Tibial nerve (tissue), 4 donors: ENCODE measurements around the gene CLEC9A. TPM values are rescaled to one million over a fixed set of nuclear protein-coding genes. Genes with fewer than 3 reads are reported as not detected.

Experiments used
- DNase-seq, 2 donors: peaks; one replicate each; pipeline ENCODE4 v3.0.0-alpha.2; 2019; ENCODE audit warnings: low spot score in 2 of 2
- H3K27ac ChIP-seq, 4 donors: fragments of 200-600 bp; sonication (generic) in 3 of 4; one replicate each; pipeline ENCODE4 v1.5.1; 2017 to 2019; ENCODE audit warnings: mild to moderate bottlenecking in 1 of 4
- H3K27me3 ChIP-seq, 2 donors: fragments of 200-600 bp; sonication (generic) in 1 of 2; one replicate each; pipeline versions ENCODE4 v1.5.1 to v1.6.0; 2017 to 2019
- H3K36me3 ChIP-seq, 3 donors: fragments of 200-600 bp; sonication (generic); one replicate each; pipeline ENCODE4 v1.5.1; 2018 to 2019
- H3K4me1 ChIP-seq, 4 donors: fragments of 200-600 bp; sonication (generic) in 3 of 4; one replicate each; pipeline ENCODE4 v1.5.1; 2017 to 2019
- H3K4me3 ChIP-seq, 4 donors: fragments of 200-600 bp; sonication (generic) in 3 of 4; one replicate each; pipeline ENCODE4 v1.5.1; 2017 to 2019; ENCODE audit warnings: mild to moderate bottlenecking in 1 of 4, moderate library complexity in 1 of 4
- H3K9me3 ChIP-seq, 4 donors: fragments of 200-600 bp; sonication (generic) in 3 of 4; one replicate each; pipeline ENCODE4 v1.5.1; 2017 to 2019
- CTCF ChIP-seq, 5 experiments: fragments of 200-600 bp in 3 of 5; fragments of 450-650 bp in 2 of 5; sonication (generic) in 3 of 5; IDR thresholded peaks; one replicate each; pipeline ENCODE4 v1.5.1; 2016 to 2019; ENCODE audit warnings: antibody characterized with exemption in 5 of 5, mild to moderate bottlenecking in 3 of 5, moderate library complexity in 2 of 5
- EP300 ChIP-seq, 2 donors: sonication (generic); formaldehyde crosslinking; IDR thresholded peaks; one replicate each; pipeline ENCODE4 v1.6.1; 2017; ENCODE audit warnings: antibody characterized with exemption in 2 of 2, mild to moderate bottlenecking in 1 of 2
- POLR2A ChIP-seq, 2 donors: fragments of 450-650 bp; IDR thresholded peaks; one replicate each; pipeline ENCODE4 v1.6.1; 2017; ENCODE audit warnings: antibody characterized with exemption in 2 of 2, mild to moderate bottlenecking in 2 of 2, moderate library complexity in 2 of 2
- WGBS, 2 donors: methylation state at CpG; one replicate each; pipeline ENCODE4 v1.1.5; 2018; 5-methylcytosine and 5-hydroxymethylcytosine counted together
- total RNA-seq, 4 donors: library from RNA; depleted of rRNA; stranded (reverse); fragments of >200 nt; gene quantifications; one replicate each; pipeline ENCODE4 v1.1.0, GENCODE V29; 2016

Gene CLEC9A
- total RNA-seq, 4 donors from 2014 or later: 0.21 TPM; not detected in 3

- H3K27ac ChIP-seq: no peak overlapping the region
- no peaks in the 10 kb centered on the region for H3K4me1 ChIP-seq
- peaks cover 0 to 5% (median 0%) of the 10 kb centered on the region in 4 donors for H3K9me3 ChIP-seq
- no peak overlapping the region for H3K4me3 ChIP-seq
- H3K36me3 ChIP-seq: no peaks in the 10 kb centered on the region
- WGBS, 2 donors: 70 to 82% methylated on average over 1 of the region's 1 CpG
- TF ChIP-seq CTCF (IDR thresholded peaks at IDR 0.05): no peak
- TF ChIP-seq POLR2A (IDR thresholded peaks at IDR 0.05): no peak
- no peak for TF ChIP-seq EP300 (IDR thresholded peaks at IDR 0.05)
- H3K27me3 ChIP-seq: no peaks in the 10 kb centered on the region
- DNase-seq: no peak
Observed at GRCh38 chr12:10113920-10114319, 83.4 kb downstream of the CLEC9A start.

GRCh38 chr12:10115311-10115710, 84.8 kb downstream of the CLEC9A start:
- WGBS, 2 donors: 87 to 92% methylated on average over 15 of the region's 15 CpGs
- Histone ChIP-seq H3K9me3 (peaks cover 0 to 5% (median 0%) of the 10 kb centered on the region in 4 donors), H3K36me3 (no peaks in the 10 kb centered on the region), H3K4me1 (no peaks in the 10 kb centered on the region), H3K4me3 (no peak overlapping the region), H3K27ac (no peak overlapping the region), H3K27me3 (no peaks in the 10 kb centered on the region)
- DNase-seq: no peak
- no peak for TF ChIP-seq EP300 (IDR thresholded peaks at IDR 0.05)
- TF ChIP-seq POLR2A (IDR thresholded peaks at IDR 0.05): no peak
- no peak for TF ChIP-seq CTCF (IDR thresholded peaks at IDR 0.05)

Other genes with a start within 250 kb of the CLEC9A start
- 1 to 10 TPM in 1 of 4 donors, under 1 TPM in 1, not detected in 2; 0.78 to 1.7 TPM for gene KLRF1, start 203.2 kb upstream of the CLEC9A start, total RNA-seq
- 10 to 100 TPM; 15.3 to 40.4 (median 22.7) TPM for gene CLEC2B, start 161.3 kb upstream of the CLEC9A start, total RNA-seq
- gene KLRF2, start 149.2 kb upstream of the CLEC9A start, total RNA-seq: not detected
- not detected for gene CLEC2A, start 98.3 kb upstream of the CLEC9A start, total RNA-seq
- gene CLEC12A, start 59.3 kb upstream of the CLEC9A start, total RNA-seq: 1 to 10 TPM in 1 of 4 donors, under 1 TPM in 2, not detected in 1; 0.22 to 6.1 (median 0.78) TPM
- not detected for gene CLEC1B, start 31.6 kb upstream of the CLEC9A start, total RNA-seq
- gene CLEC12B, start 20.1 kb upstream of the CLEC9A start, total RNA-seq: under 1 TPM in 1 of 4 donors, not detected in 3; 0.42 TPM
- 10 to 100 TPM in 1 of 4 donors, 1 to 10 TPM in 3; 6.0 to 19.4 (median 8.4) TPM for gene CLEC1A, start 68.3 kb downstream of the CLEC9A start, total RNA-seq
- gene CLEC7A, start 99.5 kb downstream of the CLEC9A start, total RNA-seq: 10 to 100 TPM in 1 of 4 donors, 1 to 10 TPM in 3; 4.0 to 13.5 (median 7.9) TPM
- gene OLR1, start 141.4 kb downstream of the CLEC9A start, total RNA-seq: 10 to 100 TPM in 1 of 4 donors, 1 to 10 TPM in 2, under 1 TPM in 1; 0.84 to 18.1 (median 2.2) TPM
- gene TMEM52B, start 148.3 kb downstream of the CLEC9A start, total RNA-seq: under 1 TPM in 1 of 4 donors, not detected in 3; 0.21 TPM
- gene GABARAPL1, start 182.2 kb downstream of the CLEC9A start, total RNA-seq: 100 to 1,000 TPM; 116 to 168 (median 160) TPM